ENCODE measurements around the gene LEPR. TPM values are rescaled to one million over a fixed set of nuclear protein-coding genes. Genes with fewer than 3 reads are reported as not detected.
A peak's percentile ranks its signal among the peaks of the same experiment; 100 is the strongest.

Gene LEPR
- total RNA-seq, 4 donors from 2014 or later = 5.1 to 12.9 (median 11.0) TPM

DNA sequence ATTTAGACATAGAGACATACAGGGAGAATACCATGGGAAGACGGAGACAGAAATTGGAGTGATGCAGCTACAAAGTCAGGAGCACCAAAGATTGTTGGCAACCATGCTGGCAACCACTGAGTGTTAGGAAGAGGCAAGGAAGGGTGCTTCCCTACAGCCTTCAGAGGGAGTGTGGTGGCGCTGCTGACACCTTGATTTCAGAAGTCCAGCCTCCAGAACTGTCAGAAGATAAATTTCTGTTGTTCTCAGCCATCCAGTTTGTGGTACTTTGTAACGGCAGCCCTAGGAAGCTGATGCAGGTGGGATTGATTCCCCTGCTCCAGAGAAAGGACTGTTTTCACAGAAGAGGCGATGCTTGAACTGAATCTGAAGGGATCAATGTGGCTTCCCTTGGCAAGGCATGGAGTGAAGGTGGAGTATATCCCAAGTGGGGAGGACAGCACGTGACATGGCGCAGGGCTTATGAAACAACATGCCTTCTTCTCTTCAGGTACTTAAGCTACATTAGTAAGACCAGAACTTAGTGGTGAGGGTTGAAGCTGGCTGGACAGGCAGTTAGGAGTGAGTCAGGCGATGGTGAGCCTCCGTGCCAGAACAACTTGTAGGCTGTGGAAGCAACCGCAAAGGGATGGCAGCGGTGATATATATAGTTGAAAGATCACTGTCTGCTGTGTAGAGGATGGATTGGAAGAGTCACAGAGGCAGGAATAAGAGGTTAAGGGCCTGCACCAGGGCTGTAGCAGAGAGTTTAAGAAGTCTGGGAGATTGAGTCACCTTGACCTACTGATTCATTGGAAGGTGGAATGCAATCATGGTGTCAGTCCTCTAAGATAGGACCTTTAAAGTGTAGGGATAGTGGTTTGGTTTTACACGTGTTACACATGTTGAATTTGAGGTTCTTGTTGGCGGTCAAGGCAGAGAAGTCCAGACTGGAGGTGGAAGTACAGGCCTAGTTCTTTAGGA is 2.1 kb downstream of the LEPR start:
- TF ChIP-seq, protein P1, sequence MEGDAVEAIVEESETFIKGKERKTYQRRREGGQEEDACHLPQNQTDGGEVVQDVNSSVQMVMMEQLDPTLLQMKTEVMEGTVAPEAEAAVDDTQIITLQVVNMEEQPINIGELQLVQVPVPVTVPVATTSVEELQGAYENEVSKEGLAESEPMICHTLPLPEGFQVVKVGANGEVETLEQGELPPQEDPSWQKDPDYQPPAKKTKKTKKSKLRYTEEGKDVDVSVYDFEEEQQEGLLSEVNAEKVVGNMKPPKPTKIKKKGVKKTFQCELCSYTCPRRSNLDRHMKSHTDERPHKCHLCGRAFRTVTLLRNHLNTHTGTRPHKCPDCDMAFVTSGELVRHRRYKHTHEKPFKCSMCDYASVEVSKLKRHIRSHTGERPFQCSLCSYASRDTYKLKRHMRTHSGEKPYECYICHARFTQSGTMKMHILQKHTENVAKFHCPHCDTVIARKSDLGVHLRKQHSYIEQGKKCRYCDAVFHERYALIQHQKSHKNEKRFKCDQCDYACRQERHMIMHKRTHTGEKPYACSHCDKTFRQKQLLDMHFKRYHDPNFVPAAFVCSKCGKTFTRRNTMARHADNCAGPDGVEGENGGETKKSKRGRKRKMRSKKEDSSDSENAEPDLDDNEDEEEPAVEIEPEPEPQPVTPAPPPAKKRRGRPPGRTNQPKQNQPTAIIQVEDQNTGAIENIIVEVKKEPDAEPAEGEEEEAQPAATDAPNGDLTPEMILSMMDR (IDR thresholded peaks at IDR 0.05) = no peak
- TF ChIP-seq POLR2A (IDR thresholded peaks at IDR 0.05) = no peak
- H3K4me3 ChIP-seq (ENCODE audit: low read depth, poor library complexity, severe bottlenecking) = no peak overlapping the region
- intact Hi-C loops (cut with DNase I; ENCODE audit: low total_unique reads) = no loop called here
- WGBS, 2 donors = 78 to 82% methylated on average over 12 of the region's 12 CpGs
- DNase-seq (ENCODE audit: low spot score in 2 of 2) = peak in 1 of 2 donors; percentile 32

DNA sequence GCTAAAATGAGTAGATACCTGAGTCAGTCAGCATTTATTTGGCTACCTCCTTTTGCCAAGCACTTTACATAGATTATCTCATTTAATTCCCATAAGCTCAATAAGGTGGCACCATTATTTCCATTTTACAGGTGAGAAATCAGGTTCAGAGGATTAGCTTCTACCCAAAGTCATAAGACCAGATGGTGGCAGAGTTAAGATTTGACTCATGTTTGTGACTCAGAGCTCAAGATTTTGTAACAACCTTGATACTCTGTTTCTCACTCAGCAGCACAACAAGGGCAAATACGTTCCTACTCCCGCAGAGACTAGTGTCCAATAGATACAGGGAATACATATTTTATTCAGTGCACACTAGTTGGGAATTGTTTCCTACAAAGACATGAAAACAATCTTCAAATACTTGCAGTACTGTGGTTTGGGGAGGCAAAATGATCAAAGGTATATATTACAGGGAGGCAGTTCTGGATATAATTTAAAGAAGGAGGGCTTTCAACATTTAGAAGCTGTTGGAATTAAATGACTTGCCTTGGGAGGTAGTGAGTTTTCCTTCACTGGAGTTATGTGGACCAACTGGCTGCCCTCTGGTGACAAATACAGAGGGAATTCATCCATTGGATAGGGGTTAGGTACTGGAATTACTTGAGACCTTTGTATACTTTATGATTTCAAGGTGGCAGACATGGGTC is 3.6 kb downstream of the LEPR start:
- WGBS, 2 donors = 44 to 46% methylated on average over 2 of the region's 2 CpGs
- intact Hi-C loops (cut with DNase I; ENCODE audit: low total_unique reads) = no loop called here
- no peak for TF ChIP-seq POLR2A (IDR thresholded peaks at IDR 0.05)
- TF ChIP-seq, protein P1 (IDR thresholded peaks at IDR 0.05) = no peak
- peak in 1 of 2 donors; percentile 21 for DNase-seq (ENCODE audit: low spot score in 2 of 2)
- H3K4me3 ChIP-seq (ENCODE audit: low read depth, poor library complexity, severe bottlenecking) = no peak overlapping the region

DNA sequence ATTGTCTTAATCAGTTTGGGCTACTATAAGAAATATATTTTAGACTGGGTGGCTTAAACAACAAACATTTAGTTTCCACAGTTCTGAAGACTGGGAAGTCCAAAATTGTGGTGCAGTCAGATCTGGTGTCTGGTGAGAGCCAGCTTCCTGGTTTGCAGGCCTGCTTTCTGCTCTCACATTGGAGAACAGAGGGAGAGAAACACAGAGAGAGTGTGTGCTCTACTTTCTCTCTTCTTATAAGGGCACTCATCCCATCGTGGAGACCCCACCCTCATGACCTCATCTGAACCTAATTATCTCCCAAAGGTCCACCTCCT is 4.1 kb downstream of the LEPR start:
- TF ChIP-seq, protein P1 (IDR thresholded peaks at IDR 0.05) = no peak
- TF ChIP-seq POLR2A (IDR thresholded peaks at IDR 0.05) = no peak
- no peak overlapping the region for H3K4me3 ChIP-seq (ENCODE audit: low read depth, poor library complexity, severe bottlenecking)
- no peak for DNase-seq (ENCODE audit: low spot score in 2 of 2)
- 52 to 82% methylated on average over 1 of the region's 1 CpG for WGBS, 2 donors
- intact Hi-C loops (cut with DNase I; ENCODE audit: low total_unique reads) = no loop called here

DNA sequence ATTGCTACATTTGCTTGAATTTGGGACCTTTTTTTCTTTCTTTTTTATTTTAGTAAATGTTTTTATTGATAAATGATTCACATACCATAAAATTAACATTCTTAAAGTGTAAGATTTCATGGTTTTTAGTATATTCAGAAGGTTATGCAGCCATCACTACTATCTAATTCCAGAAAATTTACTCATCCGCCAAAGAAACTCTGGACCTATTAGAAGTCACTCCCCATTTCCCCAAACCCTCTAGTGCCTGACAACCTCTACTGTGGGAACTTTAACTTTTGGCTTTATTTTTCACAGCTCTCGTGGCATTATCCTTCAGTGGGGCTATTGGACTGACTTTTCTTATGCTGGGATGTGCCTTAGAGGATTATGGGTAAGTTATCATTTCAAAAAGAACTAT is 4.5 kb downstream of the LEPR start:
- no peak for DNase-seq (ENCODE audit: low spot score in 2 of 2)
- no peak overlapping the region for H3K4me3 ChIP-seq (ENCODE audit: low read depth, poor library complexity, severe bottlenecking)
- intact Hi-C loops (cut with DNase I; ENCODE audit: low total_unique reads) = no loop called here
- 95 to 100% methylated on average over 2 of the region's 2 CpGs for WGBS, 2 donors
- TF ChIP-seq, protein P1 (IDR thresholded peaks at IDR 0.05) = no peak
- no peak for TF ChIP-seq POLR2A (IDR thresholded peaks at IDR 0.05)

DNA sequence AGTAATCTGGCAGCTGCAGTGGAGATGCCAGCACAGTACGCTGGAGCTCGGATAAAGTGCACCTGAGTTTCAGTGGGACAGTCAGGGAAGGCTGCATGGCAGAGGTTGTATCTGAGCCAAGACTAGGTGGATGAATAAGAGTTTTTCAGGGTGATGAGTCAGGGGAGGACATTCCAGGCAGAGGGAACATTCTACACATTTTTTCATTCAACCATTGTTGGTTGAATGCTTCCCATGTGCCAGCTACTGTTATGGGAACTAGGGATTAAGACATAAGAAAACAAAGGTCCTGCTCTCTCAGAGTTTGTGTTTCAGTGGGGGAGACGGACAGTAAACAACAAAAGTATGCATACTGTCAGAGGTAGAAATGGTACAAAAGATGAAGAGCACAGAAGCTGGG is 5.2 kb downstream of the LEPR start:
- TF ChIP-seq POLR2A (IDR thresholded peaks at IDR 0.05) = no peak
- TF ChIP-seq, protein P1 (IDR thresholded peaks at IDR 0.05) = no peak
- 89 to 92% methylated on average over 3 of the region's 3 CpGs for WGBS, 2 donors
- DNase-seq (ENCODE audit: low spot score in 2 of 2) = no peak
- intact Hi-C loops (cut with DNase I; ENCODE audit: low total_unique reads) = no loop called here
- no peak overlapping the region for H3K4me3 ChIP-seq (ENCODE audit: low read depth, poor library complexity, severe bottlenecking)

All from lower leg skin (tissue), 4 donors.